Skeletal muscle tissue (tissue), 4 donors: ENCODE data around the gene LYZL4. TPM values are rescaled to one million over a fixed set of nuclear protein-coding genes. Genes with fewer than 3 reads are reported as not detected.

Source experiments
- H3K27ac ChIP-seq: one replicate; pipeline ENCODE4 v1.7.0; 2013; ENCODE audit warnings: mild to moderate bottlenecking, low read depth, low read length, inconsistent platforms
- H3K27me3 ChIP-seq, 3 donors: one replicate each; pipeline ENCODE4 v1.7.0; 2013; ENCODE audit warnings: low read length in 3 of 3; ENCODE audit not compliant: control insufficient read depth in 3 of 3, insufficient read depth in 3 of 3
- H3K36me3 ChIP-seq, 3 donors: one replicate each; pipeline ENCODE4 v1.7.0; 2013; ENCODE audit warnings: low read length in 3 of 3; ENCODE audit not compliant: control insufficient read depth in 3 of 3, insufficient read depth in 3 of 3
- H3K4me1 ChIP-seq, 3 donors: one replicate each; pipeline ENCODE4 v1.7.0; 2013; ENCODE audit warnings: low read length in 3 of 3, mild to moderate bottlenecking in 3 of 3; ENCODE audit not compliant: control insufficient read depth in 3 of 3, insufficient read depth in 3 of 3
- H3K4me3 ChIP-seq, 3 donors: one replicate each; pipeline ENCODE4 v1.7.0; 2013; ENCODE audit warnings: low read length in 3 of 3
- H3K9ac ChIP-seq, 3 donors: one replicate each; pipeline ENCODE4 v1.7.0; 2013; ENCODE audit warnings: low read length in 3 of 3, mild to moderate bottlenecking in 3 of 3, moderate library complexity in 2 of 3, low read depth in 1 of 3
- H3K9me3 ChIP-seq, 3 donors: one replicate each; pipeline ENCODE4 v1.7.0; 2013; ENCODE audit warnings: low read length in 3 of 3; ENCODE audit not compliant: control insufficient read depth in 3 of 3
- total RNA-seq: library from RNA; depleted of rRNA; stranded (reverse); fragments of >200 nt; gene quantifications from one replicate; pipeline ENCODE4 v1.2.3, GENCODE V29; 2014
- donor health status: Osteomylitis.

Gene LYZL4
- total RNA-seq, 1 donor from 2014 or later, result not detected

GRCh38 chr3:42406727-42407450, 3.5 kb downstream of the LYZL4 start:
- Histone ChIP-seq H3K27me3 (no peaks in the 10 kb centered on the region), H3K27ac (no peak overlapping the region), H3K4me3 (no peak overlapping the region), H3K9me3 (no peaks in the 10 kb centered on the region), H3K36me3 (no peaks in the 10 kb centered on the region), H3K4me1 (no peaks in the 10 kb centered on the region), H3K9ac (no peak overlapping the region)

- no peaks in the 10 kb centered on the region for H3K36me3 ChIP-seq
- H3K9me3 ChIP-seq, result no peaks in the 10 kb centered on the region
- H3K9ac ChIP-seq, result no peak overlapping the region
- H3K27me3 ChIP-seq, result no peaks in the 10 kb centered on the region
- no peaks in the 10 kb centered on the region for H3K4me1 ChIP-seq
- no peak overlapping the region for H3K27ac ChIP-seq
- no peak overlapping the region for H3K4me3 ChIP-seq
Measured at GRCh38 chr3:42405857-42406256, 4.6 kb downstream of the LYZL4 start.

DNA sequence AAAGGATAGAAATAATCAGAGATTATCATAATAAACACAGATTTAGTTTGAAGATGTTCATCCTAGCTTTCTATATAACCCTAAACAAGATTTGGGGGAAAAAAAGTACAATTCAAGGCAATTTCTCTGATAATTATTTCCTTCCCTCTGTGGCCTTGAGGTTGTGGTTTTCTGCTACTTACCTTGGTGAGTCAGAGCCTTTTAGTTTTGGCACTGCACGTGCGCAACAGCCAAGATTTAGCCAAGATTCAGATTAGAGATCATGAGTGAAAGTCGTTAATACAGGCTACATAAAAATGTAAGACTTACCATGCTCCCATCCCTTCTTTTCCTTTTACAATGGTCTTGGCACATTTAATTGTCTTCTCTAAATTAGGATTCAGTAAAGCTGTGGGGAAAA, 6.7 kb downstream of the LYZL4 start:
- no peak overlapping the region for H3K4me3 ChIP-seq
- no peaks in the 10 kb centered on the region for H3K36me3 ChIP-seq
- no peak overlapping the region for H3K9ac ChIP-seq
- H3K4me1 ChIP-seq, result no peaks in the 10 kb centered on the region
- no peaks in the 10 kb centered on the region for H3K27me3 ChIP-seq
- no peaks in the 10 kb centered on the region for H3K9me3 ChIP-seq
- no peak overlapping the region for H3K27ac ChIP-seq

DNA sequence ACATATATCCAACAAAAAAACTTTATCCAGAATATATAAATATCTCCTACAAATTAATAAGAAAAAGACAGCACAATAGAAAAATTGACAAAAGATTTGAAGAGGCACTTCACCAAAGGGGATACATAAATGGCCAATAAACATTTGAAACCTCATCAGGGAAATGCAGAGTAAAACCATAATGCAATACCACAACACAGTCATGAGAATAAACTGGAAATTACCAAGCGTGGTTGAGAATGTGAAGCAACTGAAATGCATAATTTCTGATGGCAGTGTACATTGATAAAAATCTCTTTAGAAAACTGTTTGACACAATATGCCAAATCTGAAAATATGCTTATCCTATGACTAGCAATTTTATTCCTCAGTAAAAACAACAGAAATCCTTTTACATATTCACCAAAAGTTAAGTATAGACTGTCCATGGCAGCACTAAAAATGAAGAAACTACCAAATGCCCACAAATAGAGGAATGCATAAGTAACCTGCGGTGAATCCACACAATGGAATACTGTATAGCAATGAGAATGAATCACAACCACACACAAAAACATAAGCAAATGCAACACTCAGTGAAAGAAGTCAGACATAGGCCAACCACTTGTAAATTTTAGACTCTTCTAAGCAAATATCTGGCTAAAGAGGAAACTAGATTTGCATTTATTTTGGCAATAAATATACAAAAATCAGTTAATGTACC, 7.9 kb downstream of the LYZL4 start:
- Histone ChIP-seq H3K27ac (no peak overlapping the region), H3K36me3 (no peaks in the 10 kb centered on the region), H3K4me1 (no peaks in the 10 kb centered on the region), H3K9me3 (no peaks in the 10 kb centered on the region), H3K27me3 (peaks cover 0 to 4% (median 0%) of the 10 kb centered on the region in 3 donors), H3K9ac (no peak overlapping the region), H3K4me3 (no peak overlapping the region)

- H3K9me3 ChIP-seq, result no peaks in the 10 kb centered on the region
- H3K4me1 ChIP-seq, result no peaks in the 10 kb centered on the region
- peaks cover 0 to 8% (median 0%) of the 10 kb centered on the region in 3 donors for H3K27me3 ChIP-seq
Measured at GRCh38 chr3:42398080-42398479, 12.3 kb downstream of the LYZL4 start.

DNA sequence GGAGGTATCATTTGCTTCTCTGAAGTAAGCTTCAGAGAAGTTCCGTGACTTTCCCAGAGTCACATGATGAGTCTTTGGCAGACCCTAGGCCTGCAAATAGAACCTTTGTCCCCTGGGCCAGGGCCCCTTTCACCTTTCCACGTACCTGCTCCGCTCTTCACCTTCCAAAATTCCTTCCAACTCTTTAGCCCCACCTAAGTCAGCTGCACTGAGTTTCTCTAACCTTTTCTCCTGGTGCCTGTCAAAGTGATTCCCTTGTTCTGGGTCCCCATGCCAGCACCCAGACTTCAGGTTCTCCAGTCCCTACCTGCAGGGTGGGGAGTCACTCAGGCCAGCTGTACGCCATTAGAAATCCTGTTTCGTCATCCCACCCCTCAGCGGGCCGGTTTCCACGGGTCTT, 12.8 kb downstream of the LYZL4 start:
- Histone ChIP-seq H3K9ac (no peak overlapping the region), H3K4me1 (no peaks in the 10 kb centered on the region), H3K4me3 (no peak overlapping the region), H3K9me3 (no peaks in the 10 kb centered on the region), H3K27ac (no peak overlapping the region), H3K36me3 (no peaks in the 10 kb centered on the region), H3K27me3 (peaks cover 0 to 8% (median 0%) of the 10 kb centered on the region in 3 donors)

More at GRCh38 chr3:42398080-42398479, 12.3 kb downstream of the LYZL4 start:
- Histone ChIP-seq H3K27ac (no peak overlapping the region), H3K36me3 (no peaks in the 10 kb centered on the region), H3K9ac (no peak overlapping the region), H3K4me3 (no peak overlapping the region)

- Histone ChIP-seq H3K36me3 (no peaks in the 10 kb centered on the region), H3K4me1 (no peaks in the 10 kb centered on the region), H3K9me3 (no peaks in the 10 kb centered on the region), H3K9ac (no peak overlapping the region), H3K4me3 (no peak overlapping the region), H3K27me3 (peaks cover 0 to 8% (median 2%) of the 10 kb centered on the region in 3 donors), H3K27ac (no peak overlapping the region)
Measured at GRCh38 chr3:42394579-42395288, 15.7 kb downstream of the LYZL4 start.

DNA sequence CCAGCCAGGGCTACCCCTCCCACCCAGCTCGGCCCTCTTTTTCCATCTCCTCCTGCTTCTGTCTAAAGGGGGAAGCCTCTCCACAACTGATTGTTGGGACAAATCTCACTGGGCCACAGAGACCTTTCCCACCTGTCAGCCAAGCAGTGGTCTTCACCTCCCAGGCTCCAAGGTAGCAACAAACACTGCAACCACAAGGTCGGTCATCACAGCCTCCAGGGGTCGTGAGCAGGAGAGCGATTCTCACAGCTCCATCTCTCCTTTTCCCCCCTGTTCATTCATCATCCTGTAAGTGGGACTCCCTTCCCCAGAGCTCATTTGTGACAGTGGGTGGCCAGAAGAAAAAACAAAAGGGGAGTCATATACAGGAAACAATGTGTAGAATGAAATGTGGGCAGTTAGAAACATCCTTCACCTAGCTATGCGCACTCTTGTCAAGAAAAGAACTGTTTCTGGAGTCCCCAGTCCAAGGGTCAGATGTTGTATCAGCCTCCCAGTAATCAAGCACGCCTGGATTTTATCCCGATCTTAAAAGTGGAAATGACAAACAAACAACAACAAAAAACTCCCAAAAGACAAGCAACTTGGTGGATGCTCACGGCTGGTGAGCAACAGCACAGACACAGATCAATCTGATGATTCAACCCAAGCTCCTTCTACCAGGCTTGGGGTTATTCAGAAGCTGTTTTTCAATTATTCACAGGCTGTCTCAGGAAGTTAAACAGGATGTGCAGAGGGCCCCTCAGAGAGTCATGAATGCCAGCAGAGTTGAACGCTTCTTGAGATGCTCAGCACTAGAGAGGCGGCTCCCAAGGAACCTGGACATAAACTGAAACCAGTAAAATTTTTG, 22.4 kb downstream of the LYZL4 start:
- H3K4me1 ChIP-seq, result no peaks in the 10 kb centered on the region
- H3K27ac ChIP-seq, result no peak overlapping the region
- H3K9me3 ChIP-seq, result no peaks in the 10 kb centered on the region
- no peaks in the 10 kb centered on the region for H3K36me3 ChIP-seq
- no peak overlapping the region for H3K4me3 ChIP-seq
- H3K9ac ChIP-seq, result no peak overlapping the region
- H3K27me3 ChIP-seq, result peaks cover 0 to 2% (median under 1%) of the 10 kb centered on the region in 3 donors

- H3K4me1 ChIP-seq, result no peaks in the 10 kb centered on the region
- H3K4me3 ChIP-seq, result no peak overlapping the region
- H3K36me3 ChIP-seq, result no peaks in the 10 kb centered on the region
- H3K27me3 ChIP-seq, result peaks cover 0 to 5% (median 0%) of the 10 kb centered on the region in 3 donors
- no peaks in the 10 kb centered on the region for H3K9me3 ChIP-seq
- no peak overlapping the region for H3K9ac ChIP-seq
- no peak overlapping the region for H3K27ac ChIP-seq
Measured at GRCh38 chr3:42381551-42382082, 28.8 kb downstream of the LYZL4 start.
